ENCODE measurements around the gene MPO. TPM values are rescaled to one million over a fixed set of nuclear protein-coding genes. Genes with fewer than 3 reads are reported as not detected.

MPO gene
- total and polyA plus RNA-seq, 9 donors = 0.02 to 0.67 (median 0.11) TPM; not detected in 4

DNA sequence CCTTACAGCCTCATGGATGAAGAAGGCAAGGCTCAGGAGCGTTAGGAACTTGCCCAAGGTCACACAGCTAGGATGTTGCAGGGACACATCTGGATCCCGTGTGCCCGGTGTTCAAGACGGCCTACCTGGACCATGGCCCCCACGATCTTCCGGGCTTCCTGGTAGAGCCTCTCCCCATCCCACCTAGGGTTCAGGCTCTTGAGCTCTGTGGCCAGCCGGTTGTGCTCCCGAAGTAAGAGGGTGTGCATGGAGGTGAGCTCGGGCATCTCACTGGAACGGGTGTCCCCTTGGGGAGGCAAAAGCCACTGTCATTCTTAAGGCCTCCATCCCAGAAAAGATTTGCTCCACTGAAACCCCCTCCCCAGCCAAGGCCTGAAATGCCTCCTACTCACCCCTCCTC is 5.3 kb downstream of the MPO start:
- no peak for TF ChIP-seq EP300 (IDR thresholded peaks at IDR 0.05)
- TF ChIP-seq, protein P1, sequence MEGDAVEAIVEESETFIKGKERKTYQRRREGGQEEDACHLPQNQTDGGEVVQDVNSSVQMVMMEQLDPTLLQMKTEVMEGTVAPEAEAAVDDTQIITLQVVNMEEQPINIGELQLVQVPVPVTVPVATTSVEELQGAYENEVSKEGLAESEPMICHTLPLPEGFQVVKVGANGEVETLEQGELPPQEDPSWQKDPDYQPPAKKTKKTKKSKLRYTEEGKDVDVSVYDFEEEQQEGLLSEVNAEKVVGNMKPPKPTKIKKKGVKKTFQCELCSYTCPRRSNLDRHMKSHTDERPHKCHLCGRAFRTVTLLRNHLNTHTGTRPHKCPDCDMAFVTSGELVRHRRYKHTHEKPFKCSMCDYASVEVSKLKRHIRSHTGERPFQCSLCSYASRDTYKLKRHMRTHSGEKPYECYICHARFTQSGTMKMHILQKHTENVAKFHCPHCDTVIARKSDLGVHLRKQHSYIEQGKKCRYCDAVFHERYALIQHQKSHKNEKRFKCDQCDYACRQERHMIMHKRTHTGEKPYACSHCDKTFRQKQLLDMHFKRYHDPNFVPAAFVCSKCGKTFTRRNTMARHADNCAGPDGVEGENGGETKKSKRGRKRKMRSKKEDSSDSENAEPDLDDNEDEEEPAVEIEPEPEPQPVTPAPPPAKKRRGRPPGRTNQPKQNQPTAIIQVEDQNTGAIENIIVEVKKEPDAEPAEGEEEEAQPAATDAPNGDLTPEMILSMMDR (IDR thresholded peaks at IDR 0.05) = no peak
- no peak for TF ChIP-seq POLR2A (IDR thresholded peaks at IDR 0.05)
- Histone ChIP-seq H3K27me3 (no peaks in the 10 kb centered on the region), H3K27ac (no peak overlapping the region), H3K9me3 (no peaks in the 10 kb centered on the region), H3K4me3 (no peak overlapping the region), H3K4me1 (ENCODE audit: insufficient read depth) (no peaks in the 10 kb centered on the region), H3K36me3 (no peaks in the 10 kb centered on the region)
- 88 to 91% (median 88%) methylated on average over 10 of the region's 10 CpGs for WGBS, 3 donors
- no peak for DNase-seq
- intact Hi-C loops (cut with DNase I) = no loop called here

DNA sequence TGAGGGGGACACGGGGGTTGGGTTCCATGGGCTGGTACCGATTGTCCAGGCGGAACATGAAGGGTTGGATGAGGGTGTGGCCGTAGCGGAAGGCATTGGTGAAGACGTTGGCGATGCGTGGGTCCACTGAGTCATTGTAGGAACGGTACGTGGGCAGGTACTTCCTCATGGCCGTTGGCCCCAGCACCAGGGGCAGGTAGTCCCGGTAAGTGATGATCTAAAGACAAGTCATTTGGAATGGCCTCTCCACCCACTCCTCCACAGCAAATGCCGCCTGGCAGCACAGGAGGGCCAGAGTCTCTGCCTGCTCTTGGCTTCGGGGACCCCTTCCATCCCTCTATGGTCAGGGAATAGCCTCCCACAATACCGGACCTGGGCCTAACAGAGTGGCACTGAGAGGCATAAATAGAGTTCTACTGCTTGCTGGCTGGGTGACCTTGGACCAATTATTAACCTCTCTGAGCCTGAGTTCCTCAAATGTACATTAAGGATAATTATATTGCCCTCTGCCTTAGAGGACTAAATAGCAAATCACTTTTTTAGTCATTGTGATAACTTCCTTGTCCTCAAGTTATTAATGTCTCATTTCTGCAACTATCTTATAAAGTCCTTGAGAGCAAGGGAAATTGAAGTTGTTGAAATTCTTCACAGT is 7.2 kb downstream of the MPO start:
- no peaks in the 10 kb centered on the region for H3K36me3 ChIP-seq
- TF ChIP-seq POLR2A (IDR thresholded peaks at IDR 0.05) = no peak
- TF ChIP-seq, protein P1 (IDR thresholded peaks at IDR 0.05) = no peak
- TF ChIP-seq EP300 (IDR thresholded peaks at IDR 0.05) = no peak
- 80 to 87% (median 83%) methylated on average over 15 of the region's 15 CpGs for WGBS, 3 donors
- H3K27me3 ChIP-seq = no peaks in the 10 kb centered on the region
- intact Hi-C loops (cut with DNase I) = no loop called here
- H3K4me3 ChIP-seq = no peak overlapping the region
- DNase-seq = no peak
- H3K27ac ChIP-seq = no peak overlapping the region
- H3K4me1 ChIP-seq (ENCODE audit: insufficient read depth) = no peaks in the 10 kb centered on the region
- H3K9me3 ChIP-seq = no peaks in the 10 kb centered on the region

DNA sequence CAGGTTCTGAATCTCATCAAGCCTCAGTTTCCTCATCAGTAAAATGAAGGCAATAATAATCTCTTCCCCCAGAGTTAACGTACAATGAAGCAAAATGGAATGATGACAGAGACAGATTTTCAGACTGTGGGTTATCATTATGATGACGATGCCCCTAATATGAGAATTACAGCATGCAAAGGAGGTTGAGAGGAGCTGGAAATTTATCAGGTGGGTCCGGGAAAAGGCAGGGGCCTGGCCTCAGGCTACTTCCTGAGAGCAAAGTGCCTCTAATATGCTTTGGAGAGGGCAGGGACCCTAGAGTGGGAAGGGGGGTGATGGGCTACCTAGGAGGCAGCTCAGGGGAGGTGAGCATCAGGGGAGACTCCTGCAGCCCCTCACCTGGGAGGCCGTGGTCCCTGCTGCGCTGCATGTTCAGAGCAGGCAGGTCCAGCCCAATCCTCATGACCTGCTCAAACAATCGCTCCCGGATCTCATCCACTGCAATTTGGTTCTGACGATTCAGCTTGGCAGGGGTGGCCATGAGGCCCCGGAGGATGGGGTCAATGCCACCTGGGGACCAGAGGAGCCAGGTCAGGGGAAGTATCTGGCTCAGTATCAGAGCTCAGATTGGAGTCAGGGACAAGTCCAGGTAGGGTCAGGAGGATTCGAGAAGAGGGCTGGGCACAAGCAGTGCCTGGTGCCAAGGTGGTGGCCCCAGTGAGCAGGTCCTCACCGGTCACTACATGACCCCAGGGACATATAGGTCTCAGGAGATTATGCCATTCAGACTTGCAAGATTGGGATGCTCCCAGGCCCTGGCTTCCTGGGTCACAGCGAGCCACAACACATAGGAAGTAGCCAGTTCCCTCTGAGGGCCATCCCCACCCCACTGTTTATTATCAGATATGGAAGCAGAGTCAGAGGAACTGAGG is 8.1 kb downstream of the MPO start:
- 81 to 85% (median 82%) methylated on average over 12 of the region's 12 CpGs for WGBS, 3 donors
- Histone ChIP-seq H3K27me3 (no peaks in the 10 kb centered on the region), H3K36me3 (no peaks in the 10 kb centered on the region), H3K4me1 (ENCODE audit: insufficient read depth) (no peaks in the 10 kb centered on the region), H3K27ac (no peak overlapping the region), H3K9me3 (no peaks in the 10 kb centered on the region), H3K4me3 (no peak overlapping the region)
- TF ChIP-seq, protein P1 (IDR thresholded peaks at IDR 0.05) = no peak
- intact Hi-C loops (cut with DNase I) = no loop called here
- no peak for DNase-seq

DNA sequence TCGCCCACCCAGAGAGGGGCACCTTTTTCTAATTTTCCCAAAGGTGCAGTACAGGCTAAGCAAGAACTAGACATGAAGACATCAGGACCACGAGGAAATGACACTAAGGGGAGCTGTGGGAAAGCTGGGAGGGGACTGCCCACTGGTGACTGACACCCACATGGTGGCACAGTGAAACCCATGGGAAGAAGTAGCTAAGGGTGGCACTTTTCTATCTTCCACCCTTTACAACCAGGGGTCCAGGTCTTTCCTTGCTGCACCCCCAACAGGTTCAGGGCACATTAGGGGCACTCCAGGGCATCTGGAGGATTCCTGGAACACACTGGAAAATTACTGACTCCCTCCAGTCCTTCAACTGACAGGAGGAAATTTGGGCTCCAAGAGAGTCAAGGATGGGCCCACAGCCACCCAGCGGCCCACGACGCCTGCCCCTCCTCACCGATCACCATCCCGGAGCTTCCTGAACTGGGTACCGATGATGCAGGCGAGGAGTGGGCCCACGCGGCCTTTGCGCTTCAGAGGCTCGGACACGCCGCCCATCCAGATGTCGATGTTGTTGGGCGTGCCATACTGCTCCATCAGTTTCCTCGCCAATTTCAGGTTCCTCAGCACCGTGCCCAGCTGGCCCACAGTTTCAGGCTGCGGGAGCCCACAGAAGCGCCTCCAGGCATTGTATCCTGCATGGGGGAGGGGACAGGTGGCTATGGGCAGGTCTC is 9.4 kb downstream of the MPO start:
- no peak overlapping the region for H3K4me3 ChIP-seq
- H3K4me1 ChIP-seq (ENCODE audit: insufficient read depth) = no peaks in the 10 kb centered on the region
- no peaks in the 10 kb centered on the region for H3K9me3 ChIP-seq
- TF ChIP-seq EP300 (IDR thresholded peaks at IDR 0.05) = no peak
- TF ChIP-seq, protein P1 (IDR thresholded peaks at IDR 0.05) = no peak
- TF ChIP-seq POLR2A (IDR thresholded peaks at IDR 0.05) = no peak
- WGBS, 3 donors = 89 to 91% (median 90%) methylated on average over 21 of the region's 21 CpGs
- H3K27me3 ChIP-seq = no peaks in the 10 kb centered on the region
- DNase-seq = no peak
- intact Hi-C loops (cut with DNase I) = no loop called here
- no peak overlapping the region for H3K27ac ChIP-seq
- no peaks in the 10 kb centered on the region for H3K36me3 ChIP-seq

All from ovary (tissue), 9 donors.